C4-2B (cell line): Measurements from ENCODE around the gene C2CD3.

Experiments used
- CTCF ChIP-seq: fragments of 450-650 bp; conservative IDR thresholded peaks from 2 replicates; pipeline ENCODE4 v1.5.1; 2017; ENCODE audit warnings: mild to moderate bottlenecking
- ZFX ChIP-seq: fragments of 450-650 bp; IDR thresholded peaks from 2 replicates; pipeline ENCODE4 v1.6.1; 2017

- no peak for TF ChIP-seq CTCF
- no peak for TF ChIP-seq ZFX
Measured at GRCh38 chr11:73988227-73988626, 182.6 kb downstream of the C2CD3 start.
